ENCODE results near the gene AKAP3.

AKAP3 gene

DNA sequence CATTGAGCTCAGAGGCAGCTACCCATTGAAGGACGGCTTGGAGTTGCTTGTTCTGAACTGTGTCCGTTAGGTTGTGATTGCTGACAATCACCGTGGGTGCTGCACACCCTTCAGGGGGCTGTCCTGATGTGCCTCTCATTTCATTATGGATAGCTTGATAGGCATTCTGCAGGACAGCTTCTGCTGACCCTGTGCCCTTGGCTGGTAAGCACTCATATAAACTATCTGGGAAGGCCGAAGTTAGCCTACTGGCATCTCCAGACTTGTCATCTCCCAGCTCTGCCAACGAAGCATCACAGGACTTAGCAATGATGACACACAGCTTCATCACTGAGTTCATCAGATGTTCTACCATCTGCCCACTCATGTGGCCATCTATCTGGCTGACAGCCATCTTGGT is 22.3 kb downstream of the AKAP3 start:
- Histone ChIP-seq H3K27ac (ENCODE audit: extremely low read depth, low read depth, low read length) (no peak overlapping the region), H3K9me3 (ENCODE audit: control insufficient read depth, insufficient read depth, low read depth, low read length) (no peaks in the 10 kb centered on the region), H3K36me3 (ENCODE audit: control insufficient read depth in 2 of 2, insufficient read depth in 1 of 2, low read length in 2 of 2) (no peaks in the 10 kb centered on the region), H3K4me3 (ENCODE audit: low read depth, low read length) (no peak overlapping the region), H3K4me1 (ENCODE audit: control insufficient read depth, insufficient read depth, low read length) (no peaks in the 10 kb centered on the region)
- TF ChIP-seq, protein P1, sequence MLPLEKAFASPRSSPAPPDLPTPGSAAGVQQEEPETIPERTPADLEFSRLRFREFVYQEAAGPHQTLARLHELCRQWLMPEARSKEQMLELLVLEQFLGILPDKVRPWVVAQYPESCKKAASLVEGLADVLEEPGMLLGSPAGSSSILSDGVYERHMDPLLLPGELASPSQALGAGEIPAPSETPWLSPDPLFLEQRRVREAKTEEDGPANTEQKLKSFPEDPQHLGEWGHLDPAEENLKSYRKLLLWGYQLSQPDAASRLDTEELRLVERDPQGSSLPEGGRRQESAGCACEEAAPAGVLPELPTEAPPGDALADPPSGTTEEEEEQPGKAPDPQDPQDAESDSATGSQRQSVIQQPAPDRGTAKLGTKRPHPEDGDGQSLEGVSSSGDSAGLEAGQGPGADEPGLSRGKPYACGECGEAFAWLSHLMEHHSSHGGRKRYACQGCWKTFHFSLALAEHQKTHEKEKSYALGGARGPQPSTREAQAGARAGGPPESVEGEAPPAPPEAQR (tag by site-specific recombination; IDR thresholded peaks at IDR 0.05): no peak
- TF ChIP-seq ZNF132 (tag by site-specific recombination; IDR thresholded peaks at IDR 0.05; ENCODE audit: borderline replicate concordance) (no peak), ZNF202 (tag by site-specific recombination; IDR thresholded peaks at IDR 0.05; ENCODE audit: borderline replicate concordance) (no peak), ZNF626 (tag by site-specific recombination; IDR thresholded peaks at IDR 0.05) (no peak), ZNF426 (tag by site-specific recombination; IDR thresholded peaks at IDR 0.05) (no peak), WT1 (tag by site-specific recombination; IDR thresholded peaks at IDR 0.05) (no peak), ZNF654 (tag by site-specific recombination; IDR thresholded peaks at IDR 0.05; ENCODE audit: low read depth) (no peak), ZNF521 (tag by site-specific recombination; IDR thresholded peaks at IDR 0.05) (no peak), ZNF16 (tag by site-specific recombination; IDR thresholded peaks at IDR 0.05; ENCODE audit: low read depth) (no peak), ZNF600 (tag by site-specific recombination; IDR thresholded peaks at IDR 0.05) (no peak), EGR2 (tag by site-specific recombination; IDR thresholded peaks at IDR 0.05; ENCODE audit: low read depth) (no peak), ZNF530 (tag by site-specific recombination; IDR thresholded peaks at IDR 0.05; ENCODE audit: low read depth) (no peak)
- TF ChIP-seq, protein P2, sequence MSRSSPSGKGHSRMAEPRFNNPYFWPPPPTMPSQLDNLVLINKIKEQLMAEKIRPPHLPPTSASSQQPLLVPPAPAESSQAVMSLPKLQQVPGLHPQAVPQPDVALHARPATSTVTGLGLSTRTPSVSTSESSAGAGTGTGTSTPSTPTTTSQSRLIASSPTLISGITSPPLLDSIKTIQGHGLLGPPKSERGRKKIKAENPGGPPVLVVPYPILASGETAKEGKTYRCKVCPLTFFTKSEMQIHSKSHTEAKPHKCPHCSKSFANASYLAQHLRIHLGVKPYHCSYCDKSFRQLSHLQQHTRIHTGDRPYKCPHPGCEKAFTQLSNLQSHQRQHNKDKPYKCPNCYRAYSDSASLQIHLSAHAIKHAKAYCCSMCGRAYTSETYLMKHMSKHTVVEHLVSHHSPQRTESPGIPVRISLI (tag by site-specific recombination; IDR thresholded peaks at IDR 0.05): no peak
- TF ChIP-seq, protein P3, sequence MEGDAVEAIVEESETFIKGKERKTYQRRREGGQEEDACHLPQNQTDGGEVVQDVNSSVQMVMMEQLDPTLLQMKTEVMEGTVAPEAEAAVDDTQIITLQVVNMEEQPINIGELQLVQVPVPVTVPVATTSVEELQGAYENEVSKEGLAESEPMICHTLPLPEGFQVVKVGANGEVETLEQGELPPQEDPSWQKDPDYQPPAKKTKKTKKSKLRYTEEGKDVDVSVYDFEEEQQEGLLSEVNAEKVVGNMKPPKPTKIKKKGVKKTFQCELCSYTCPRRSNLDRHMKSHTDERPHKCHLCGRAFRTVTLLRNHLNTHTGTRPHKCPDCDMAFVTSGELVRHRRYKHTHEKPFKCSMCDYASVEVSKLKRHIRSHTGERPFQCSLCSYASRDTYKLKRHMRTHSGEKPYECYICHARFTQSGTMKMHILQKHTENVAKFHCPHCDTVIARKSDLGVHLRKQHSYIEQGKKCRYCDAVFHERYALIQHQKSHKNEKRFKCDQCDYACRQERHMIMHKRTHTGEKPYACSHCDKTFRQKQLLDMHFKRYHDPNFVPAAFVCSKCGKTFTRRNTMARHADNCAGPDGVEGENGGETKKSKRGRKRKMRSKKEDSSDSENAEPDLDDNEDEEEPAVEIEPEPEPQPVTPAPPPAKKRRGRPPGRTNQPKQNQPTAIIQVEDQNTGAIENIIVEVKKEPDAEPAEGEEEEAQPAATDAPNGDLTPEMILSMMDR (tag by site-specific recombination; IDR thresholded peaks at IDR 0.05): no peak
- TF ChIP-seq, protein P4, sequence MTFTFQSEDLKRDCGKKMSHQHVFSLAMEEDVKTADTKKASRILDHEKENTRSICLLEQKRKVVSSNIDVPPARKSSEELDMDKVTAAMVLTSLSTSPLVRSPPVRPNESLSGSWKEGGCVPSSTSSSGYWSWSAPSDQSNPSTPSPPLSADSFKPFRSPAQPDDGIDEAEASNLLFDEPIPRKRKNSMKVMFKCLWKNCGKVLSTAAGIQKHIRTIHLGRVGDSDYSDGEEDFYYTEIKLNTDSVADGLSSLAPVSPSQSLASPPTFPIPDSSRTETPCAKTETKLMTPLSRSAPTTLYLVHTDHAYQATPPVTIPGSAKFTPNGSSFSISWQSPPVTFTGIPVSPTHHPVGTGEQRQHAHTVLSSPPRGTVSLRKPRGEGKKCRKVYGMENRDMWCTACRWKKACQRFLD (tag by site-specific recombination; IDR thresholded peaks at IDR 0.05): no peak
- TF ChIP-seq, protein P5, sequence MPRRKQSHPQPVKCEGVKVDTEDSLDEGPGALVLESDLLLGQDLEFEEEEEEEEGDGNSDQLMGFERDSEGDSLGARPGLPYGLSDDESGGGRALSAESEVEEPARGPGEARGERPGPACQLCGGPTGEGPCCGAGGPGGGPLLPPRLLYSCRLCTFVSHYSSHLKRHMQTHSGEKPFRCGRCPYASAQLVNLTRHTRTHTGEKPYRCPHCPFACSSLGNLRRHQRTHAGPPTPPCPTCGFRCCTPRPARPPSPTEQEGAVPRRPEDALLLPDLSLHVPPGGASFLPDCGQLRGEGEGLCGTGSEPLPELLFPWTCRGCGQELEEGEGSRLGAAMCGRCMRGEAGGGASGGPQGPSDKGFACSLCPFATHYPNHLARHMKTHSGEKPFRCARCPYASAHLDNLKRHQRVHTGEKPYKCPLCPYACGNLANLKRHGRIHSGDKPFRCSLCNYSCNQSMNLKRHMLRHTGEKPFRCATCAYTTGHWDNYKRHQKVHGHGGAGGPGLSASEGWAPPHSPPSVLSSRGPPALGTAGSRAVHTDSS (tag by site-specific recombination; IDR thresholded peaks at IDR 0.05): no peak
- TF ChIP-seq, protein P6, sequence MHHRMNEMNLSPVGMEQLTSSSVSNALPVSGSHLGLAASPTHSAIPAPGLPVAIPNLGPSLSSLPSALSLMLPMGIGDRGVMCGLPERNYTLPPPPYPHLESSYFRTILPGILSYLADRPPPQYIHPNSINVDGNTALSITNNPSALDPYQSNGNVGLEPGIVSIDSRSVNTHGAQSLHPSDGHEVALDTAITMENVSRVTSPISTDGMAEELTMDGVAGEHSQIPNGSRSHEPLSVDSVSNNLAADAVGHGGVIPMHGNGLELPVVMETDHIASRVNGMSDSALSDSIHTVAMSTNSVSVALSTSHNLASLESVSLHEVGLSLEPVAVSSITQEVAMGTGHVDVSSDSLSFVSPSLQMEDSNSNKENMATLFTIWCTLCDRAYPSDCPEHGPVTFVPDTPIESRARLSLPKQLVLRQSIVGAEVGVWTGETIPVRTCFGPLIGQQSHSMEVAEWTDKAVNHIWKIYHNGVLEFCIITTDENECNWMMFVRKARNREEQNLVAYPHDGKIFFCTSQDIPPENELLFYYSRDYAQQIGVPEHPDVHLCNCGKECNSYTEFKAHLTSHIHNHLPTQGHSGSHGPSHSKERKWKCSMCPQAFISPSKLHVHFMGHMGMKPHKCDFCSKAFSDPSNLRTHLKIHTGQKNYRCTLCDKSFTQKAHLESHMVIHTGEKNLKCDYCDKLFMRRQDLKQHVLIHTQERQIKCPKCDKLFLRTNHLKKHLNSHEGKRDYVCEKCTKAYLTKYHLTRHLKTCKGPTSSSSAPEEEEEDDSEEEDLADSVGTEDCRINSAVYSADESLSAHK (tag by site-specific recombination; IDR thresholded peaks at IDR 0.05): no peak
- TF ChIP-seq, protein P7, sequence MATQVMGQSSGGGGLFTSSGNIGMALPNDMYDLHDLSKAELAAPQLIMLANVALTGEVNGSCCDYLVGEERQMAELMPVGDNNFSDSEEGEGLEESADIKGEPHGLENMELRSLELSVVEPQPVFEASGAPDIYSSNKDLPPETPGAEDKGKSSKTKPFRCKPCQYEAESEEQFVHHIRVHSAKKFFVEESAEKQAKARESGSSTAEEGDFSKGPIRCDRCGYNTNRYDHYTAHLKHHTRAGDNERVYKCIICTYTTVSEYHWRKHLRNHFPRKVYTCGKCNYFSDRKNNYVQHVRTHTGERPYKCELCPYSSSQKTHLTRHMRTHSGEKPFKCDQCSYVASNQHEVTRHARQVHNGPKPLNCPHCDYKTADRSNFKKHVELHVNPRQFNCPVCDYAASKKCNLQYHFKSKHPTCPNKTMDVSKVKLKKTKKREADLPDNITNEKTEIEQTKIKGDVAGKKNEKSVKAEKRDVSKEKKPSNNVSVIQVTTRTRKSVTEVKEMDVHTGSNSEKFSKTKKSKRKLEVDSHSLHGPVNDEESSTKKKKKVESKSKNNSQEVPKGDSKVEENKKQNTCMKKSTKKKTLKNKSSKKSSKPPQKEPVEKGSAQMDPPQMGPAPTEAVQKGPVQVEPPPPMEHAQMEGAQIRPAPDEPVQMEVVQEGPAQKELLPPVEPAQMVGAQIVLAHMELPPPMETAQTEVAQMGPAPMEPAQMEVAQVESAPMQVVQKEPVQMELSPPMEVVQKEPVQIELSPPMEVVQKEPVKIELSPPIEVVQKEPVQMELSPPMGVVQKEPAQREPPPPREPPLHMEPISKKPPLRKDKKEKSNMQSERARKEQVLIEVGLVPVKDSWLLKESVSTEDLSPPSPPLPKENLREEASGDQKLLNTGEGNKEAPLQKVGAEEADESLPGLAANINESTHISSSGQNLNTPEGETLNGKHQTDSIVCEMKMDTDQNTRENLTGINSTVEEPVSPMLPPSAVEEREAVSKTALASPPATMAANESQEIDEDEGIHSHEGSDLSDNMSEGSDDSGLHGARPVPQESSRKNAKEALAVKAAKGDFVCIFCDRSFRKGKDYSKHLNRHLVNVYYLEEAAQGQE (tag by site-specific recombination; IDR thresholded peaks at IDR 0.05): no peak
- CTCF ChIA-PET: no interaction called here
- POLR2A ChIA-PET: no interaction called here
